ENCODE results near the gene CA6. TPM values are rescaled to one million over a fixed set of nuclear protein-coding genes. Genes with fewer than 3 reads are reported as not detected.

CA6 gene
- total and polyA plus RNA-seq, 10 donors, result 0.11 to 1.5 (median 0.13) TPM; not detected in 6

DNA sequence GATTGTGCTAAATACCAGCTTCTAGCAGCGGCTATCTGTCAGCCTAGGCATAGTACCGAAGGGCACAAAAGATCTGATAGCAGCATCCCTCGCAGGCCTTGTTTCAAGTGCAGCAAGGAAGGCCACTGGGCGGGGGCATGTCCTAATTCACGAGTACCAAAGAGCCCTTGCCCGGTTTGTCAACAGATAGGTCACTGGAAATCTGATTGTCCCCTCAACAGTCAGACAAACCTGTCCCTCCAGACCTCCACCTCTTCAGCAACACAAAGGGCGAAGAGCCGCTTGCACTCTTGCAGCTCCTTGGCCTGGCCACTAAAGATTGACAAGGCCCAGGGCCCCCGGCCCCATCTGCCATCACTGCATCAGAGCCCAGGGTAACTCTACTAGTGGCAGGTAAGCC lies 22.7 kb upstream of the CA6 start:
- no peaks in the 10 kb centered on the region for H3K27me3 ChIP-seq (replicated peaks in 1 of 7)
- H3K36me3 ChIP-seq, result no peaks in the 10 kb centered on the region
- H3K4me1 ChIP-seq, result peaks cover 0 to 12% (median 5%) of the 10 kb centered on the region in 6 donors
- 79 to 92% (median 85%) methylated on average over 9 of the region's 9 CpGs for WGBS, 5 donors
- H3K9me3 ChIP-seq, result no peaks in the 10 kb centered on the region
- intact Hi-C loops (cut with DNase I; ENCODE audit: low total_unique reads), result loop anchor here (10.0 kb wide), 1 partner anchor 182 kb away; no protein-coding TSS in a partner anchor
- H3K27ac ChIP-seq, result no peak overlapping the region
- no peak for DNase-seq
- TF ChIP-seq POLR2AphosphoS5 (IDR thresholded peaks at IDR 0.05) (no peak), POLR2A (IDR thresholded peaks at IDR 0.05) (no peak)
- TF ChIP-seq, protein P1, sequence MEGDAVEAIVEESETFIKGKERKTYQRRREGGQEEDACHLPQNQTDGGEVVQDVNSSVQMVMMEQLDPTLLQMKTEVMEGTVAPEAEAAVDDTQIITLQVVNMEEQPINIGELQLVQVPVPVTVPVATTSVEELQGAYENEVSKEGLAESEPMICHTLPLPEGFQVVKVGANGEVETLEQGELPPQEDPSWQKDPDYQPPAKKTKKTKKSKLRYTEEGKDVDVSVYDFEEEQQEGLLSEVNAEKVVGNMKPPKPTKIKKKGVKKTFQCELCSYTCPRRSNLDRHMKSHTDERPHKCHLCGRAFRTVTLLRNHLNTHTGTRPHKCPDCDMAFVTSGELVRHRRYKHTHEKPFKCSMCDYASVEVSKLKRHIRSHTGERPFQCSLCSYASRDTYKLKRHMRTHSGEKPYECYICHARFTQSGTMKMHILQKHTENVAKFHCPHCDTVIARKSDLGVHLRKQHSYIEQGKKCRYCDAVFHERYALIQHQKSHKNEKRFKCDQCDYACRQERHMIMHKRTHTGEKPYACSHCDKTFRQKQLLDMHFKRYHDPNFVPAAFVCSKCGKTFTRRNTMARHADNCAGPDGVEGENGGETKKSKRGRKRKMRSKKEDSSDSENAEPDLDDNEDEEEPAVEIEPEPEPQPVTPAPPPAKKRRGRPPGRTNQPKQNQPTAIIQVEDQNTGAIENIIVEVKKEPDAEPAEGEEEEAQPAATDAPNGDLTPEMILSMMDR (IDR thresholded peaks at IDR 0.05 in 8 of 11, conservative IDR thresholded peaks at IDR 0.05 in 3 of 11), result no peak
- no peak overlapping the region for H3K4me3 ChIP-seq

DNA sequence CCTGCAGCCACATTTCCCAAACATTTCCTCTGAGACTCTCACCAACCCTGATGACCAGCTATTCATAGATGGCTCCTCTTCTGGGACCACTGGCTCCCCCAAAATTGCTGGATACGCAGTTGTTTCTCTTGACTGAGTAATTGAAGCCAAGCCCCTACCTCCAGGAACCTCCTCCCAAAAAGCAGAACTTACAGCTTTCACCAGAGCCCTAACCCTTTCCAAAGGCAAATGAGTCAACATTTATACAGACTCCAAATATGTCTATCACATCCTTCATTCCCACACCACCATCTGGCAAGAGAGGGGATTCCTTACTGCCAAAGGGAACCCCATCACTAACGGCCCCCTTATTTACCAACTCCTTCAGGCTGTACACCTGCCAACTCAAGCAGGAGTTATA lies 20.3 kb upstream of the CA6 start:
- peak overlapping the region in 2 of 8 donors; percentile 39 to 40 for H3K27ac ChIP-seq
- TF ChIP-seq, protein P1 (IDR thresholded peaks at IDR 0.05 in 8 of 11, conservative IDR thresholded peaks at IDR 0.05 in 3 of 11), result no peak
- no peak for TF ChIP-seq POLR2AphosphoS5 (IDR thresholded peaks at IDR 0.05)
- TF ChIP-seq POLR2A (IDR thresholded peaks at IDR 0.05), result no peak
- no peaks in the 10 kb centered on the region for H3K27me3 ChIP-seq (replicated peaks in 1 of 7)
- intact Hi-C loops (cut with DNase I; ENCODE audit: low total_unique reads), result loop anchor here (10.0 kb wide), 1 partner anchor 179 kb away; no protein-coding TSS in a partner anchor
- no peak overlapping the region for H3K4me3 ChIP-seq
- no peak for DNase-seq
- no peaks in the 10 kb centered on the region for H3K36me3 ChIP-seq
- WGBS, 5 donors, result 28 to 53% (median 40%) methylated on average over 2 of the region's 2 CpGs
- H3K9me3 ChIP-seq, result no peaks in the 10 kb centered on the region
- peaks cover 0 to 8% (median 0%) of the 10 kb centered on the region in 6 donors for H3K4me1 ChIP-seq

DNA sequence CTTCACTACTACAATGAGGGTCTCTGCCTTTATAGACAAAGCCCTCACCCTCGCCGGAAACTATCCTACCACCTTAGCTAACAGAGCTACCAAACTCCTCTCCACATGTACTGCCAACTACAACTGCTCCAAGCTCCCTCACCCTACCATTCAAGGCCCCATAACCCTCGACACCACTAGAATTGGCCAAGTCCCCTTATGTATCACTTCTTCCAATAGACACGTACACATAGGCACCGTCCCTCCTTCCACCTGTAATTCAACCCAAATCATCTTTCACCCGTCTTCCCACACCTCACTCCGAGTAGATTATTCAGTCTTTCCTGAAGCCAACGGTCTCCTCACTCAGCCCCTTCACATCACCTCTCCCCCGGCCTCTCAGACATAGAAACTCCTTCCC lies 19.7 kb upstream of the CA6 start:
- WGBS, 5 donors, result 86 to 89% (median 87%) methylated on average over 9 of the region's 9 CpGs
- intact Hi-C loops (cut with DNase I; ENCODE audit: low total_unique reads), result loop anchor here (10.0 kb wide), 1 partner anchor 179 kb away; no protein-coding TSS in a partner anchor
- Histone ChIP-seq H3K4me1 (peaks cover 0 to 8% (median 0%) of the 10 kb centered on the region in 6 donors), H3K9me3 (no peaks in the 10 kb centered on the region), H3K27ac (peak overlapping the region in 2 of 8 donors; percentile 39 to 40), H3K36me3 (no peaks in the 10 kb centered on the region), H3K27me3 (replicated peaks in 1 of 7) (no peaks in the 10 kb centered on the region), H3K4me3 (no peak overlapping the region)
- DNase-seq, result no peak
- no peak for TF ChIP-seq POLR2AphosphoS5 (IDR thresholded peaks at IDR 0.05)

DNA sequence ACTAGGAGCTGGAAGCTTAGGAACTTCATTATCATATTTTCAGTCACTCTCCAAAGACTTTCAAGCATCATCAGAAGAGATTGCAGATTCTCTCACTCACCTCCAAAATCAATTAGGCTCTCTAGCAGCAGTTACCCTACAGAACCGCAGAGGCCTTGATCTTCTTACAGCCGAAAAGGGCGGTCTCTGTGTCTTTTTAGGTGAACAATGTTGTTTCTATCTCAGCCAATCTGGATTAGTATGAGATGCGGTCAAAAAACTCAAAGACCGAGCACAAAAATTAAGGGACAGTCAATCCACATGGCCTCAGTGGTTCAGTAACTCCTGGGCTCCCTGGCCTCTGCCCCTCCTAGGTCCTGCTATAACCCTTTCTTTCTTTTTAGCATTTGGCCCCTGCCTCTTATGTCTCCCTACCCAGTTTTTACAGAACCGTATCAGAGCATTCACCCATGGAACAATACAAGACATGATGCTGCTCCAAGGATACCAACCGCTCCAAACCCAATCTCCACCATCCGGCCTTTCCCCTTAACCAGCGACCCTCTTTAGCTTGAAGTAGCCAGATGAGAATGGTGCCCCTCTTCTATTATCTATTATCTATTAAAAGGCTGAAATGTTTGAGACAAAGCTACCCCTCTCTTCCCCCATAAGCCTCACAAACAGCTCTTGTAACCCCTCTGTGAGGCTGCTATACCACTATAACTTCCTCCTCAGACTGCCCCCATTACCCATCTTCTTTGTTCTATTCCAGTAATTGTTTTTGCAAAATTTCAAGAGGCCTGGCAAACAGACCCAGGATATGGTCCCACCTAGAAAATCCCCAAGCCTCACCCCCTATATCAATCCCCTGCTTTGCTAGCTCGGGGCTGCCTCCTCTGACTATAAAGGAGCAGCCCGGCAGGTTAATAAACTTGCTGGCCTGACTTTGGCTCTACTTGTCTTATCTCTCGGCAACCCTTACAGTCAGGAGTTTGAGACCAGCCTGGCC lies 18.7 kb upstream of the CA6 start:
- Histone ChIP-seq H3K36me3 (no peaks in the 10 kb centered on the region), H3K9me3 (no peaks in the 10 kb centered on the region), H3K27me3 (replicated peaks in 1 of 7) (no peaks in the 10 kb centered on the region), H3K4me1 (peaks cover 0 to 8% (median 0%) of the 10 kb centered on the region in 6 donors), H3K4me3 (no peak overlapping the region), H3K27ac (peak overlapping the region in 1 of 8 donors; percentile 34)
- TF ChIP-seq, protein P1 (IDR thresholded peaks at IDR 0.05 in 8 of 11, conservative IDR thresholded peaks at IDR 0.05 in 3 of 11), result no peak
- TF ChIP-seq POLR2AphosphoS5 (IDR thresholded peaks at IDR 0.05) (no peak), POLR2A (IDR thresholded peaks at IDR 0.05) (no peak)
- DNase-seq, result no peak
- intact Hi-C loops (cut with DNase I; ENCODE audit: low total_unique reads), result loop anchor here (10.0 kb wide), 1 partner anchor 178 kb away; no protein-coding TSS in a partner anchor
- 89 to 94% (median 90%) methylated on average over 12 of the region's 12 CpGs for WGBS, 5 donors
